ENCODE results near the gene ZDHHC17. TPM values are rescaled to one million over a fixed set of nuclear protein-coding genes. Genes with fewer than 3 reads are reported as not detected.

ZDHHC17 gene
- total RNA-seq, 1 experiment from 2014 or later: 14.2 TPM

Other genes with a start within 250 kb of the ZDHHC17 start
- 49.1 and 51.0 TPM in 2 replicates for gene OSBPL8, start 204.3 kb upstream of the ZDHHC17 start, total RNA-seq (2014; rRNA removed; shearing (Covaris generic))
- gene CSRP2, start 114.9 kb downstream of the ZDHHC17 start, total RNA-seq (2014; rRNA removed; shearing (Covaris generic)): 0.43 TPM in 1 of 2 replicates, not detected in the other

All from HT-29 (cell line).